Stimulated activated CD8-positive, alpha-beta memory T cell treated with anti-CD3 and anti-CD28 coated beads, Interleukin-7, amount 100 ng/mL, for 48 hours (primary cell): Measurements from ENCODE around the gene RHBDF1.
A peak's percentile ranks its signal among the peaks of the same experiment; 100 is the strongest.

ENCODE experiments used
- DNase-seq, 2 donors: peaks; one replicate each; pipeline ENCODE4 v3.0.0-alpha.2; 2020; ENCODE audit warnings: low read depth in 1 of 2; ENCODE audit errors: extremely low read depth in 1 of 2

The RHBDF1 gene, protein sequence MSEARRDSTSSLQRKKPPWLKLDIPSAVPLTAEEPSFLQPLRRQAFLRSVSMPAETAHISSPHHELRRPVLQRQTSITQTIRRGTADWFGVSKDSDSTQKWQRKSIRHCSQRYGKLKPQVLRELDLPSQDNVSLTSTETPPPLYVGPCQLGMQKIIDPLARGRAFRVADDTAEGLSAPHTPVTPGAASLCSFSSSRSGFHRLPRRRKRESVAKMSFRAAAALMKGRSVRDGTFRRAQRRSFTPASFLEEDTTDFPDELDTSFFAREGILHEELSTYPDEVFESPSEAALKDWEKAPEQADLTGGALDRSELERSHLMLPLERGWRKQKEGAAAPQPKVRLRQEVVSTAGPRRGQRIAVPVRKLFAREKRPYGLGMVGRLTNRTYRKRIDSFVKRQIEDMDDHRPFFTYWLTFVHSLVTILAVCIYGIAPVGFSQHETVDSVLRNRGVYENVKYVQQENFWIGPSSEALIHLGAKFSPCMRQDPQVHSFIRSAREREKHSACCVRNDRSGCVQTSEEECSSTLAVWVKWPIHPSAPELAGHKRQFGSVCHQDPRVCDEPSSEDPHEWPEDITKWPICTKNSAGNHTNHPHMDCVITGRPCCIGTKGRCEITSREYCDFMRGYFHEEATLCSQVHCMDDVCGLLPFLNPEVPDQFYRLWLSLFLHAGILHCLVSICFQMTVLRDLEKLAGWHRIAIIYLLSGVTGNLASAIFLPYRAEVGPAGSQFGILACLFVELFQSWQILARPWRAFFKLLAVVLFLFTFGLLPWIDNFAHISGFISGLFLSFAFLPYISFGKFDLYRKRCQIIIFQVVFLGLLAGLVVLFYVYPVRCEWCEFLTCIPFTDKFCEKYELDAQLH

DNA sequence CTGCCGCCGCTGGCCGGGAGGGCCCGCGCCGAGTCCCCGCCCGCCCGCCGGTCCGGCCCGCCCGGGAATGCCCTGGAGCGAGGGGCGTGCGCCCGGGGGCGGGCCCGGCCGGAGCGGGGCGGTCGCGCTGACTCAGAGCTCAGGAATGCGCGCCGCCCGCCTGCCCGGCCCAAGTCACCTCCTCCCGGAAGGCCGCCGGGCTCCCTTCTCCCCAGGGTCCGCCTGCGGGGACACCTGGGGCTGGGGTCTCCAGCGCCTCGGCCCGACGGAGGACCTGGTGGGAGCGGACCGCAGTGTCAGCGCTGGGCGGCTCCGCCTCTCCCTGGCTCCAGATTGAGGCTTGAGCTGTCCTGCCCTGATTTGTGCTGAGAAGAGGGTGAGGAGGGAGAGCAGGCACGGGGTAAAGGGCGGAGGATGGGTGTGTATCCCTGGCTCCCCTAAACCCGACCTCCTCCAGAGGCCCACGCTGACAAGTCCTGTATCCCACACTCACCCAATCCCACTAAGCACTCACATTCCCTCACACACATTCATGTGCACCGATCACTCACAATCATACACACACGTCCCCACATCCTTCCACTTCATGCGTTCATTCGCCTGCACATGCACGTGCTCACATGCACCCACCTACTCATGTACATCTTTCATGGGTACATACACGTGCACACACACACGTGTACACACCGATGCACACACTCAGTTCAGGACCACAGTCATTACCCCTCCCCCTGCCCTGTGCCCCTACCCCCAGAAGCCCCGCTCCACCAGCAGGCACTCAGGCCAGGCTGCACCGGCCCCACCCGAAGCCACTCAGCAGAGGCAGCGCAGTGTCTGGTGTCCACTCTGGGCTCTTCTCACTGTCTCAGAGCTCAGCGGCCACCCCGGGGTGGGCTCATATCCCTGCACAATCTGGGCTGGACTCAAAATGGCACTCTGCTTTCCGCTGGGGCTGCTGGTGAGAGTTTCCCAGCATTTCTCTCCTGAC lies at the start of gene RHBDF1:
Gene RHBDF1 (minus strand): TSS at position 71 of the 988 bp plus-strand sequence. CDS start 7,616 bp downstream, outside the sequence.
- DNase-seq: no peak

DNA sequence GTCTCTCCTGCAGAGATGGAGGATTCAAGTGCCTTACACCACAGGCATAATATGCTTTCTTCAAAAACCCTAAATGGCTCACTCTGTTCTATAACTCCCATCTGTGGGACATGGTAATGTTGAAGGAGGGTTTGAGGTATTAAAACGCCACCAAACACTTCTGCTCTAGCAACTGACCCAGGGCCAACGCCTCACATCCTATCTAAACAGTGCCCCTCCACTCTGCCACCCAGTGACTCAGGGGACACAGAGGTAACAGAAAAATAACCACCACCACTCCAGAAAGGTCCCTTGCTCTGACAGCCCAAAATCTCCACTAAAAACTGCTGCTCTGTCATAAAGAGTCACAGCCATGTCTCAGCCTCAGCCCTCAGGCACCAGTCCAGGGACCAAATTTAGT lies 48.3 kb upstream of the RHBDF1 start:
- DNase-seq: no peak

DNA sequence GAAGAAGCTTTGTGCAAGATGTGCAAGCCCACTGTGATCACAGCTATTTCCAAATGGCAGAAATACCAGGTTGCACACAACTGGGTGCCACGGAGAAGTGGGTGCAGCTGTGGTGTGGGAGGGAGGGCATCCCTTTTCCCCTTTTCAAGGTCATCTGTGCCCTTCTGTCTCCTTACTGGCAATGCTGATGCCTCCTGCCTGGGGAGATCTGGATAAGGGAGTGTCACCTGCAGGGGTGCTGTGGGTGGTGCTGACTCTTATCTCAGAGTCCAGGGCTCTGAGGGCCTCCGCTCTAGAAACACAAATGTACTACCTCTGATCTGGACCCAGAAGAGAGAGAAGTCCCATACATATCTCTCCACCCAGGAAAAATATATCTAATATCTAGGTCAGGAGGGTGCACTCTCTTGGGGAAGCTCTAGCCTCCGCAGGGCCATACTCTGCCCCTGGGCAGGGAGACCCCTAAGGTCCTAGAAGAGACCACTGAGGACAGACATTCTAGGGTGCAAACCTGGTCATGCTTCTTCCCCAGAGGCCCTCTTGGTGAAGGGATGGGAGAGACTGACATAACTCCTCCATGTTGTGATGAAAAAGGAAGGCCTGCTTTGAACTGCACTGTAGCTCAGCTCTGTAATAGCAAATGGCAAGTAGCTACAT lies 47.5 kb upstream of the RHBDF1 start:
- DNase-seq: no peak

DNA sequence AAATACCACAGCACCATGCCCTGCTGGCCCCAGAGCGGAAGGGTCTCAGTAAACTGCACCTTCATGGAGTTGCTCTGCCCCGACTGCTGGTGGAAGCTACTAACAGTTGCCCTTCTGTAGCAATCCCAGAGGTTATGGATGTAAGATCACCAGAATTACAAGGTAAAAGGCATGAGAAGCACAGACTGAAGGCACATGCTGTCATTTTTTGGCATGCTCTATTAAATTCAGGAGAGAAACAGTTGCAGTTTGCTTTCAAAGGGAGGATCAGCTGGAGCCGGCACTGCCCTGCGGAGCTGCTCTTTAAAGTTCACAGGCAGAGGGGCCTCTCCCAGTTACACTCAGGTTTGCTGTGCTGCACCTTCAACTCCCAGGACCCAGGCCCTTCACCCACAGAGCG lies 46.9 kb upstream of the RHBDF1 start:
- no peak for DNase-seq

DNA sequence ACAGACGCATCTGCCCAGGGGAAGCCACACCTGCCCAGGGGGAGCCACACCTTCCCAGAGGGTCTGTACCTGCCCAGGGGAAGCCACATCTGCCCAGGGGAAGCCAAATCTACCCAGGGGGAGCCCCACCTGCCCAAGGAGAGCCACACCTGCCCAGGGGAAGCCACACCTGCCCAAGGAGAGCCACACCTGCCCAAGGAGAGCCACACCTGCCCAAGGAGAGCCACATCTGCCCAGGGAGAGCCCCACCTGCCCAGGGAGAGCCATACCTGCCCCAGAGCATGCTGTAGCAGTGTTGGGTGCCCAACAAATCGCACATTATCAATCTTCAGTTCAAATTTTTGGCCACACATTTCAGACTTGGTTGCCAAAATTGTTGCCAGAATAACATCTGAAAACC lies 46.4 kb upstream of the RHBDF1 start:
- no peak for DNase-seq

DNA sequence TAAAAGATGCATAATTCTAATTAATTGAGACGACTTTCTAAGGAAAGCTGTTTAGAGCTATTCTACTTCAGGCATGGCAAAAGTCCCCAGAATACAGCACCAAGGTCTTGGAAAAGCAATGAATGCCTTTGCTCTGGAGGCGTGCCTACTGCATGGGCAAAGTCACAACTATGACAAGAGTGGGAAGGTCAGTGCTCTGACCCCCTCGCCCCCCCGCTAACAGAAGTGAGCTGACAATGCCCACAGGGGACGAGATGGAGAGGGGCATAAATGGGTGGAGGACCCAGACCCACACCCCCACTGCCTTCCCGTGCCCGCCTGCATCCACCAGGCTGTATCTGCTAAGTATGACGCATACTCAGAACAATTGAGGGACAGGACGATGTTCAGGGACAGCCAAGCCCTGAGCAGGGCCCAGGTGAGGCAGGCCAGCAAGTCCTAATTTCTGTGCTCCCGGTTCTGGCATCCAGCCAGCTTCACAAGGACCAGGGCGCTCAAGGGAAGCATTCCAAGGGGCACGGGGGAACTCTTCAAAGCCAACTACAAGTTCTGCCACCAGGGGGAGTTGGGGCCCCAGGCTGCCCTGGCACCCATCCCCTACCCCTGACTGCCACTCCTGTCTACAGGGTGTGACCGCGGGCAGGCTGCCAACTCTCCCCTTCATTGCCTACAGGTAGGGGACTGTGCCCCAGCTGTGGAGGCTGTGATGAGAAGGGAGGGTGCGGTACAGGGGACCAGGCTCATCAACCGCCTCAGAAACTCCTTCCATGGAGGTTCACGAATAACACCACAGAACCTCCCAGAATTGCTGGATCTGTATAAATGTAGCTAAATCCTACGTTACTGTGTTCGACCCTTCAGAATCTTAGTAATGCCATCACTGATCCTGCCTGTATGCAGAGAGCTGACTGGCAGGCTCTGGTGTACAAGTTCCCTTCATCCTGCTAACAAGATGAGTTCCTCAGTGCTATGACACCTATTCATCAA lies 45.2 kb upstream of the RHBDF1 start:
- DNase-seq: peak; percentile 24 to 51

DNA sequence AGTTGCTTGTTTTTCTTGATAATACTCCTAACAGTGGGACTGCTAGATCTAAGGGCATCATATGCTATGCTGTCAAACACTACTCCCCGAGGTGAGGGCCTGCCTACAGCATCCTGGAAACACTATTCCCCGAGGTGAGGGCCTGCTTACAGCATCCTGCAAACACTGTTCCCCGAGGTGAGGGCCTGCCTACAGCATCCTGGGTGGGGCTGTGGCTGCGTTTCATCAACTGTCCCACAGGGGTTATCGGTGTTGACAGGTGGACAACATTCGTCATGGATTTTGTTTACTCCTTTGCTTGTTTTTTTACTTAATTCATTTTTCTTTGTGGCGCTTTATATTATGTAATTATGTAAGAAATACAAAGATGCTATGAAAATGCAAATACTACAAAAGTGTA lies 43.6 kb upstream of the RHBDF1 start:
- no peak for DNase-seq

DNA sequence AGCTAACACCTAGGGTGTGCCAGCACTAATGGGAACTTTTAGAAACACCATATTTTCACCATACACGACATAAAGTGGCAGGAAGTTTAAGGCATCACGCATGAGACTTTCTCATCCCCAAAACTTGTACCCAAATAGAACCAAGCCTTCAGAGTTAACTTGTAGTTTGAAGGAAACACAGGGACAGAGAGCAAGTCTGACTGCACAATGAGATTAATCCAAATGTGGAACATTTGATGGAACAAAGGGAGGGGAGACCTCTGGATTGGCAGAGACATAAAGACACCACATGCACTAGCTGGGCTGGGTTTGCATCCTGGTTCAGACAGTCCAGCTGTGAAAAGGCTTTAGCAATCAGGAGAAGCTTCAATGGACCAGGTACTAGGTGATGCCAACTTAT lies 41.9 kb upstream of the RHBDF1 start:
- no peak for DNase-seq

DNA sequence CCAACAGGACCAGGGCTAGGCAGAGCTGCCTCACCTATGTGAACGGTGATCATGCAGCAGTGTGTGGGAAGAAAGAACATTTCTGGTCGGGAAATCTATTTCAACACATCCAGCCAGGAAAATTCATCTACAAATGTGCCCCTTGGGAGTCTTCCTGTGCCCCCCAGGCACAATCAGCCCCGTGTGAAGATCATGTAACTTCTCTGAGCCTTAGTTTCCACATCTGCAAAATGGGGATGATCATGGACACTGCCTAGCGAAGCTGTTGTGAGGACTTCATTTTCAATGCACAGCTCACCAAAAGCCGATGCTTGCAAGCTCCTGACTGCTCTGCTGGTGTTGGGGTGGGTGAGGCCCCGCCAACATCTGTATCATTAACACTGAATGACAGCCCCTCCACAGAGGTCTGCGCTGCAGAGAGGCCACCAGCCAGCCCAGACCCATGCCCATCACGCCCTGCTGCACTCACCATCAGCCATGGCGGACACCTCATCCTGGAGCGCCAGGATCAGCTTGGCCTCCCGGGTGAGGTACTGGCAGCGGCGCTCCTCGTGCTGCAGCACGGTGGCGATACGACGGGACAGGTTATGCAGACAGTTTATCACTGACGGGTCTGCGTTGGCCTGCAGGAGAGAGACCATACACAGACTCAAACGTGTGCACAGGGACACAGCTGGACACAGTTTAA lies 39.9 kb upstream of the RHBDF1 start:
- DNase-seq: no peak

DNA sequence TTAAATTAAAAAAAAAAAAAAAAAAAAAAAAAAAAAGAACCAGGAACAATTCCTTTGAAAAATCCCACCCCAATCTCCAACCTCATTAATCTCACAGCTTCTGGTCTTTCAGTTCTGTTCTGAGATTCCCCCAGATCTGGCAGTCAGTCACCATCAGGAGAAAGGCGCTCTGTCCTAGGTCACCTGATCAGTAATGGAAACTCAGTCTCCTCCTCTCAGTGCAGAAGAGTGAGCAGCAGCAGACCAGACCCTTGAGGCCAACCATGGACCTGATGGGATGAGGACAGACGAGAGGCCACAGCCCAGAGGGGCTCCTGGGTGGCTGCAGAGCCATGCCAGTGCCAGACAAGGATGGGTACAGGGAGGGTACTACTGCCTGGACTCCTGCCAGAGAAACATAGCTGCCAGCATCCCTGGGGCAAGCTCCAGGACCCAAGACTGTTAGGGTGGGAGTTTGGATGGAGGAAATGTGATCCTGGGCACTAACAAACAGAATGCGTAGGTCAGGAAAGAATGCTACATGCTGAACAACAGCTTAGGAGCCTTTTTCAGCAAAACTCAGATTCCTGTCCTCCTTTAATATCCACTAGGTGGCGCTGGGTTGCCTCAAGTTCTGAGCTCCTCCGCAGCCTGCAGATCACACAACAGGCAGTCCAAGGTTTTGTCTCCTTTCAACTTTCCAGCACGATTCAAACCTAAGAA lies 34.3 kb upstream of the RHBDF1 start:
- DNase-seq: no peak

DNA sequence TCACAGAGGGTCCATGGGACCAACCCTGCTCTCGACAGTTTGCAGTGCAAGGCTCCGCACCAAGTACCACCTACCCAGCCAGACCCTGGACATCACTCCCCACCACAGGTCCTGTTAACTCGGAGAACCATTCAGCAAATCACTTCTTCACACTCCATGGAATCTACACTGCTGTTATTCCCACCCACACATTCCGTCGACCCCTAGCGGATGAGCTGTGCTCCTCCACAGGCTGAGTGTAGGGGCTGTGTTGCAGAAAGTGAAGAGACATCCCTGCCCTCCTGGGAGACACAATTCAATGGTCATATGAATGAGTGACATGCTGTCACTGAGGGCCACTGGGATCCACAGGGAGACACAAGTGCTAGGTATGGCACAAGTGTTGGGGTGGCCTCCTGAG lies 33.1 kb upstream of the RHBDF1 start:
- no peak for DNase-seq

DNA sequence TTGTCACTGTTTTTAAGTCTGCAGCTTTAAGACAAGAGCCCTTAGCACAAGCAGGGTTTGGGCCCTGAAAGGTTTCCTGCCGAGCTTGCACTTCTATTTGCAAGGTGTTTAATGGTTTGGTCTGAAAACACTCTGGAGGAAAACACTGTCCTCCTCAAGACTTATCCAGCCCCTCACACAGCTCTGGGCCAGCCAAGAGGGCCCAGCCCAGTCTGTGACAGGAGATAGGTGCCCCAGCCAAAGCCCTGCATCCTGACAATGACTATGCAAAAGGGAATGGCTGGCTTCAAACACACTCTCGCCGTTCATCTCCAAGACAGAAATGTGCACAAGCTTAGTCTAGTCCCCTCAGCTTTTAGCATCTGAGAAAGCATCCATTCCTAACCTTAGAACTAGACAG lies 32.5 kb upstream of the RHBDF1 start:
- no peak for DNase-seq

DNA sequence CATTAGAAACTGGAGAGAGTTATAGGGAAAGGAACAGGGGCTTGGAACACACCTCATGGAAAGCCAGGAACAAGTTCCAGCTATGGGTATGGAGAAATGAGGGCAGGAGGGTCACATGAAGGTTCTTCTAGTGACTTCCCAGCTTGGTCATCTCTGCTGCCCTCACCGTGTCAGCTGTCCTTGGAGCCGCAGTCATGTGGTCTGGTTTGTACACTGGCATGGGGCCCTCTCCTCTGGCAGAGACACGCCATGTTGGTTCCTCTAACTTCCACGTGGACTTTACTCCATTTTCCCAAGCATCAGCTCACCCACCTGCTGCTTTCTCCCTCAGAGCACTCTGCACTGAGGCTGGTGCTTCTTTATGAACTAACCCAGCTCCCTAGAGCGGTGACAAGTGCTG lies 31.9 kb upstream of the RHBDF1 start:
- no peak for DNase-seq

DNA sequence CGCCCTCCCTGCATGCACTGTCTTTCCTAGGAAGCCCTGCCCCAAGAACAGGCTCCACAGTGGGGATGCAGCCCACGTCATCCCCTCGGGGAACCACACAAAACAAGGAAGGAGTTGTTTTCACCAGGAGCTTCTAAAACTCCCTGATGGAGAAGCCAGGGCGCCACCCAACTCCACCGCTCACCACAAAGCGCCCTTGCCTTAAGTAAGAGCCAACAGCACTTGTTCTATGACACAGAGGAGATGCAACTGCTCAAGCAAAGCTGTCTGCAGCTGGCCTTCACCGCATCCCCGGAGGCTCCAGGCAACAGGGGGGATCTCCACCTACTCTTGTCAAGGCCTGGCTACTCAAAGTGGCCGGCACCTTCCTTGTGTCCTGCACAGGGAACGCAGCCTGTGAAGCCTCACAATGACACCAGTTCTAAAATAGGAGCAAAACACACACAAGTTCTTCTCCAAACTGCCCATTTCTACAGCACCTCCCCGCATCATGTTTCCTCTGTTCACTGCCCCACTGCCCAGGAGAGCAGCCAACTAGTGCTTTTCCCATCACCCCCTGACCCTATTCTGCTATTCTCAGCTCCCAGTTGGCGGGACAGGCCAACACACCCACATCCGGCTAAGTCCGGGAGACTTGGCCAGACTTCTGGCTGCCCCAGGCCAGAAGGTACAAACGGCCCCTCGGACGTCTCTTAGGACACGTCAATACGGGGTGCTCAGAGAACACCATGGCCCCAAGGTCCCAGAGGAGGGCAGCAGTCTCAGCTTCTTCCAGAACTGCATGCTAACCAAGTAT lies 29.8 kb upstream of the RHBDF1 start:
- no peak for DNase-seq

DNA sequence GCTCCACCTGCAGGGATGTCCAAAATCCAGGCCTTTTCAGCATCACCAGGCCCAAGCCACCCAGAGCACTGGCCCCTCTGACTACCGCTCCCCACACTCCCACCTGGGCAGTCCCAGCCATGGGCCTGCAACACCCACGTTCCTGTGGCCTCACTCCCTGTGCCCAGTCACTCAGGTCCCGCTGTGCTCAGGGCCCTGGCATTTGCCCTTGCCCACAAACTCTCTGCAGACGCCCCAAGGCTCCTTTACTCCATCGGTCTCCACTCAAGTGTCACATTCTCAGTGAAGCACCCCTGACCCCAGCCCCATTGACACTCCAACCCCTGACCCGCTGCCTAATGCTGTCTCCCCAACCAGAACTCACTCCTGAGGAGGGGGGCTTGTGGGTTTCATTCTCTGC lies 29.2 kb upstream of the RHBDF1 start:
- DNase-seq: no peak

DNA sequence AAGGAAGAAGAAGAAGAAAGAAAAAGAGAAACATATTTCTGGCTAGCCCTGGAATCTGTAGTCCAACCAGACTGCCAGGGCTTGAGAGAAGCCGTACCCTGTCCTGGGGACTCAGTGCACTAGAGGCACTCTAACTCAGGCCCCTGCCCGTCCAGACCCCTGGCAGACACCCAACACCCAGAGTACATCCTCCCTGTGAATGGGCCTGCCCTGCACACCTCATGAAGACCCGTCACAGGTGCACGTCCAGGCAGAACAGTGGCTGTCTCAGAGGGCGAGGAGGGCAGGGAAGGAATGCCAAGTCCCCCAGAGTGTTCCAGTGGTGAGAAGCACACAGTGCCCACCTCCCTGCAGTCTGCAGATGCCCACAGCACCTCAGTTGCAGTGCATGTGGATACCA lies 28.6 kb upstream of the RHBDF1 start:
- DNase-seq: no peak

DNA sequence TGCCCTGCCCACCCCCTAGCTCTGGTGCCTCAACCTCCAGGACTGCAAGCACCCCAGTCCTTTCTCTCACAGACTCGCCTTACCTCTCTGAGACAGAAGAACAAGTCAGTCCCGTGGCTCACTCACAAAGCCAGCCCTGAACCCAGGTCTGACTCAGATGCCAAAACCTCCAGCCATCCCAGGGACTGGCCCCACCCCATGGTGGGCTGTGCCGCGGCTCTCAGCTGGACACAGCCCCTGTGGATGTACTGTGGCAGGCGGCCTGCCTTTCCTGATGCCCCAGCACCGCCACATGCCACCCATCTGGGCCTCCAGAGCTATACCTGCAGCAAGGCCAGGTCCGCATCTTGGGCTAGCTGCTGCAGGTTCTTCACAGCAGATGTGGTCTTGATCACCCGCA lies 25.4 kb upstream of the RHBDF1 start:
- DNase-seq: no peak
